Stimulated activated CD4-positive, alpha-beta T cell treated with anti-CD3 and anti-CD28 coated beads, Interleukin-2, amount 100 ng/mL, for 4 hours (primary cell): Measurements from ENCODE around the gene TMEM82.

Experiments
- DNase-seq: peaks from one replicate; pipeline ENCODE4 v3.0.0-alpha.2; 2020; ENCODE audit warnings: low read depth

The TMEM82 gene

DNA sequence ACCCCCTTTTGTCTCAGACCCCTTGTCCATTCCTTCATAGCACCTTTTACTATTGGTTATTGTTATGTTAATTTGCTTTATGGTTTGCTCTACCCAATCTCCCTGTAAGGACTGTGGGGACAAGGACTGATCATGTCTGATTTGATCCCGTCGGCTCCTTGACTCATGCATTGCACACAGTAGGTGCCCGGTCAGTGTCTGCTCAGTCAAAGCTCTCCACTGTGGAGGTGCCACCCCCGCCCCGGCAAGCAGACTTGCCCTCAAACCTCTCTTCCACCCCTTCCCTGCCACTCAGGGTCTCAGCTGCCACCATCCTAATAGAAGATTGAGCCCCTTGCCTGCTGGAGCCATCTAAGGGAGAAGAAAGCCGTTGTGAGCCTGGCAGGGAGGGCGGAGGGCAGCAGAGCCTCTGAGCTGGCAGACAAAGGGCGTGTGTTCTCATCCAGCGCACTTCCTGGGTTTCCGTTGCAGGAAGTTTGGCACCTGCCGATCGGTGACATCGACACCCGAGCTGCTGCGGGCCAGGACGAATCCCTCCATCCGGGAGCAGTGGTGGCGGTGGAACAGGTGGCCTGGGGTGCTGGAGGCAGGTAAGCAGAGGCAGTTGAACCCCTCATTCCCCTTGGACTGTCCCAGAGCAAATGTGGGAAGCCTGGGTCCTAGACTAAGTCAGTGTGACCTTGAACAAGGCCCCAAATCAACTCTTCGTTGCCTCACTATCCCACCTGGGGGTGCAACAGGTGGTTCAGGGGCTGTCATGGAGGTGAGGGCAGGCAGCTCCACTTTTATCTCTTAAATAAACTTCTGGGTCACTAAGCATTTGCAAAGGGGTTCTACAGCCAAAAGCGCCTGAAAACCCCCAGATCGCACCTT is 14.1 kb downstream of the TMEM82 start:
- DNase-seq, result no peak

GRCh38 chr1:15757016-15757543 is 14.8 kb downstream of the TMEM82 start:
- DNase-seq, result no peak

GRCh38 chr1:15757575-15758342 is 15.5 kb downstream of the TMEM82 start:
- no peak for DNase-seq

DNA sequence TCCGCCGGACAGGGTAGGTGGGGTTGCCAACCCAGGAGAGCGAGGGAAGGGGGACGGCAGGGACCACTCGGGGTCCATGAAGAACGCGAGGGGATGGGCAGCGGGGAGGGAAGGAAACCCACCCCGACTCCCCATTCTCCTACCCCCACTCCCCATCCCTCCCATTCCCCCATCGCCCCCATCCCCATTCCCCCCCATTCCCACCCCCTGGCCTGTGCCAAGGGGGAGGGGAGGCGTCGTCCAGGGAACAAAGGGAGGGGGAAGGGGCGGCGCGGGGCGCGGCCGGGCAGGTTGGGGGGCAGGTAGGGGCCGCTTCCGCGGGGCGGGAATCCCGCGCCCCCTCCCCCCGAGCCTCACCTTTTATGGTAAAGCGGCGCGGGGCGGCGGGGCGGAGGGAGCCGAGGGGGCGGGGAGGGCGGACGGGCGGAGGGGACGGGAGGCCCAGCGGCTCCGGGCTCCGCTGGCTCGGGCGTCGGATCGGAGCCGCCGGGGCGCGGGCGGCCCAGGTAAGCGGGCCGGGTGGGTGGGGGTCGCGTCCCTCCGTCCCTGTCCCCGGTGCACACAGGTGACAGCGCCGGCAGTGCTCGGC is 16.1 kb downstream of the TMEM82 start, which contains the start of gene FBLIM1:
Gene FBLIM1, plus strand, starts transcription at position 453 of the 589 bp plus-strand sequence. CDS start 6,189 bp downstream, outside the sequence.
- no peak for DNase-seq

DNA sequence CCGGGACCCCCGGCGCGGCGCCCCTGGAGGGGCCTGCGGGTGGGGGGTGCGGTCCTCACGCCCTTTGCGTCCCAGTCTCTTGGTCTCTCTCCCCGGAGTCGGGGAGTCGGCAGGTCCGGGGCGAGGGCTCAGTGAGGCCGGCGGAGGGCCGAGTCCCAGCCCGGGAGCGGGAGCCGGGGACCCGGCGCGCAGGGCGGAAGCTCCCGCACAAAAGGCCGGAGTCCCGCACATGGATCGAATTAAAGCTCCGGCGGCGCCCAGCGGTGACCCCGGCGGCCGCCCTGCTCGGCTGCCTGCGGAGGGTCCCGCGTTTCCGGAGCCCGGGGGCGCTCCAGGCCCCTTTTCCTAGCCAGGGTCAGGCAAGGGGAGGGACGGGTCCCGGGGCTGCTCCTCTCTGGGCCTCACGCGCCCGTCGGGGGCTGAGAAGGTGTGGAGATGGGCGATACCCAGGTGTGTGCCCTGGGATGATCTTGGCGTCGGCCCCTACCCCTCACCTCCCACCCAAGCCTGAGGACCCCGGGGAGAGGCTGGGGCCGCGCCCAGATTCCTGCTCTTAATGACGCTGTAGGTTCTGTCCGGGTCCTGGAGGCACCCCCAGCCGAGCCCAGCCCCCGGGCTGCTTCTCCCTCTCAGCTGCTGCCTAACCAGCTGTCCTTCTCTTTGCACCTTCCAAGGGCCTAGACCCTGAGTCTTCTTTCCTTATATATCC is 16.8 kb downstream of the TMEM82 start:
- no peak for DNase-seq

- DNase-seq, result no peak
Measured at GRCh38 chr1:15760520-15761211, 18.4 kb downstream of the TMEM82 start.

DNA sequence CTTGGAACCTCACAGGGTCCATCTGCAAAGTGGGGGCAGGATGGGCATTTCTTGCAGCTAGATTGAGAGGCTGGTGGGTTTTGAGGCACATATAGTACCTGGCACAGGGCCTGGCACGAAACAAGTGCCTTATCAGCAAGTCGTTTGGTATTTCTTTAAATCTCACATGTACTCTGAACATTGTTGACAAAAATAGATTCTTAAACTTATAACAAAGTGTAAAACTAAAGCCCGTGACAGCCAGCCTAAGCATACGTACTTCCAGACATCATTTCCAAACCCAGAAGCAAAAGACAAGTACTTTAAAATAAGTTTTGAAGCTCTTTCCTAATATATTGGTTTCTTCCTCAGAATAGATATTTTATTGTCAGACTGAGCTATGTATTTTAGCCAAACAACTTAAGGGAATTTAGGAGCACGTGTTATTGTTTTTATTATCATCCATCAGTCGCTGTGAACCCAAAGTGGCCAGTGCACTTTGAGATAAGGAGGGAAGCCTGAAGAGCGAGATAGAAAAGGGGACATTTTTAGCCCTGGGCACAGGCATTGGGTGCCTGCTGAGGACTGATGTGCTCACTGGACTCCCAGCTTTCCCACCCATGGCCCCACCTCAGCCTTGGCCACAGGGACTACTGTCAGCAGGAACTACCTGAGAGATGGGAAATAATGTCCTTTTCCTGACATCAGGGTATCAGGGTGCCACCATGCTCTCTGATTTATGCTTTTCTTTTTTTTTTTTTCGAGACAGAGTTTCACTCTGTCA is 19.2 kb downstream of the TMEM82 start:
- DNase-seq, result no peak

DNA sequence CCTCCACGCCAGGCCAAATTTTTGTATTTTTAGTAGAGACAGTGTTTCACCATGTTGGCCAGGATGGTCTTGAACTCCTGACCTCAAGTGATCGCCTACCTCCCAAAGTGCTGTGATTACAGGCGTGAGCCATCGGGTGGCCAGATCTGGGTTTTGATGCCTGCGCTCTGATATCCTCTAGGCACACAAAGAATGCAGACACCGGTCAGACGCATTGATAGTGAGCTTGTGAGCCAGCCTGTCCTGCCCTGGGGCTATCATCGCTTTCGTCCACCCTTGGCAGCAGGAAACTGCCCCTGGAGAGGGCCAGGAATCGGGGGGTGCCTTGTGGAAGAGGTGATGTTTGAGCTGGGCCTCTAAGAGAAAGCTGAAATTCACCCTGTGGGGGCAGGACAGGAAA is 20.2 kb downstream of the TMEM82 start:
- no peak for DNase-seq

DNA sequence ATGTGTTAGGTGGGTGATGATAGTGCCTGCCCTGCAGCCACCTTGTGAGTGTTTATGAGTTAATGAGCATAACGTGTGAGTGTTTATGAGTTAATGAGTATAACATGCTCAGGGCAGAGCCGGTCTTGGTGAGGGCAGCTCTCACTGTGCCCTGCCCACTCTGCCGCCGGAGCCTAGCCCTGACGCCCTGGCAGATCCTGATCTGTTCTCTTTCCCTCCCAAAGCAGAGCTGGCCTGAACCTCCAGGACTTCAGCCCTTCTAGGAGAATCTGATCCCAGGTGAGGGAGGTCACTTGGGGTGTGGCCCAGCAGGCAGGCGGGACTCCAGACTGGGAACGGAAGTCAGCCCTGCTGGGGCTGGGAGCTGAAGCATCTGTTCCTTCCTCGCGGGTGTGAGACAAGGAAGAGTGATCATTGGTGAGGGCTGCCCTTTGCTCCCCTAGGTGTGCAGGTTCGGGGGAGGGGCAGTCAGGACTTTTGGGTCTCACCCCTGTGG is 22.0 kb downstream of the TMEM82 start:
- no peak for DNase-seq

GRCh38 chr1:15764890-15765289 is 22.6 kb downstream of the TMEM82 start:
- no peak for DNase-seq

DNA sequence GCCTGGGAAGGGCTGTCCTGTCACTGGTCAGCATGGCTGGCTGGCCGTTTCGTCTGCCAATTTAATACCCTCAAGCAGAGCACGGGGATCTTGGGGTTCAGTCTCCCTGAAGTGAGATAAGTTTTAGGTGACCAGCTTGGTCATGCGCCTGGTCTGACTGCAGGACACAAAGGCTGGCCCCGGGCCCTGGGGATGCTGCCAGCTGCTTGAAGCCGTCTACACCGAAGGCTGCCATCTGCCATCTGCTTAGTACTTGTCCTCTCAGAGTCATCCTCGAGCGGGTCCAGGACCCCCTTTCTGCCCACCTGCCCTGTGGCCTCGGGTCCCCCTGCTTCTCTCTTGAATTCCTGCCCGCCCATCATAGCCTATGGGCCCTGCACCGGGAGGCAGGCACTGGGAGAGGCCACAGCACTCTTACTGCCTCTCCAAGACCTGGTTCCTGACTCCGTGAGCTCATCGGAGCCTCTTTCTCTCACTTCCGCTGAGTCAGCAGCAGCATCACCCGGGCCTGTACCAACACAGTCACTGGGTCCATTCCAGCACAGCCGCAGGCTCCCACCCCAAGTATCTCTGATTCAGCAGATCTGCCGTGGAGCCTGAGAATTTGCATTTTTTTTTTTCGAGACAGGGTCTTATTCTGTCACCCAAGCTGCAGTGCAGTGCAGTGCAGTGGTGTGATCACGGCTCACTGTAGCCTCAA is 23.3 kb downstream of the TMEM82 start:
- DNase-seq, result no peak

DNA sequence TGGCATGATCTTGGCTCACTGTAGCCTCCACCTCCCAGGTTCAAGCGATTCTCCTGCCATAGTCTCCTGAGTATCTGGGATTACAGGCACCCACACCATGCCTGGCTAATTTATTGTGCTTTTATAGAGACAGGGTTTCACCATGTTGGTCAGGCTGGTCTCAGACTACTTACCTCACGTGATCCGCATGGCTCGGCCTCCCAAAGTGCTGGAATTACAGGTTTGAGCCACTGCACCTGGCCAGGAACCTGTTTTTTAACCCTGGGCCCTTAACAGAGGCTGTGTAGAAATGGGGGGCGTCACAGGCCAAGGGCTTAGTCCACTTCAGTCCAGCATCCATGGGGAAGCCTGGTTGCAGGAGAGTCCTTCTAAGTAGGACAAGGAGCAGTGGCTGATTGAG is 25.6 kb downstream of the TMEM82 start:
- DNase-seq, result no peak

DNA sequence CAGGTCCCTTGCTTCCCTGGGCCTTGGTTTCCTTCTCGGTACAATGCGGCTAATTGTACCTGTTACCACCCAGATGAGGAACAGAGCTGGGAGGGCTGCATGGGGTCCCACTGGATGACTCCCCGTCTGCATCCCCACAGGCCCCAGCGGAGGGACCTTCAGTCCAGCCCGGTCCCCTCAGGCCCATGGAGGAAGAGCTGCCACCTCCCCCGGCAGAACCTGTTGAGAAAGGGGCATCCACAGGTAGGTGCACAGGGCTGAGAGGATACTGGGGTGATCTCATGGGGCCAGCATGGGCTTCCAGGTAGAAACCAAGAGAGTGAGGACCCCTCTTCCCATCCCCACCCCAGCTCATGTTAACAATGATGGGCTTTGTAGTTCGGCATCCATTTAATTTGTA is 26.1 kb downstream of the TMEM82 start:
- no peak for DNase-seq

- no peak for DNase-seq
Measured at GRCh38 chr1:15770313-15770962, 28.1 kb downstream of the TMEM82 start.

DNA sequence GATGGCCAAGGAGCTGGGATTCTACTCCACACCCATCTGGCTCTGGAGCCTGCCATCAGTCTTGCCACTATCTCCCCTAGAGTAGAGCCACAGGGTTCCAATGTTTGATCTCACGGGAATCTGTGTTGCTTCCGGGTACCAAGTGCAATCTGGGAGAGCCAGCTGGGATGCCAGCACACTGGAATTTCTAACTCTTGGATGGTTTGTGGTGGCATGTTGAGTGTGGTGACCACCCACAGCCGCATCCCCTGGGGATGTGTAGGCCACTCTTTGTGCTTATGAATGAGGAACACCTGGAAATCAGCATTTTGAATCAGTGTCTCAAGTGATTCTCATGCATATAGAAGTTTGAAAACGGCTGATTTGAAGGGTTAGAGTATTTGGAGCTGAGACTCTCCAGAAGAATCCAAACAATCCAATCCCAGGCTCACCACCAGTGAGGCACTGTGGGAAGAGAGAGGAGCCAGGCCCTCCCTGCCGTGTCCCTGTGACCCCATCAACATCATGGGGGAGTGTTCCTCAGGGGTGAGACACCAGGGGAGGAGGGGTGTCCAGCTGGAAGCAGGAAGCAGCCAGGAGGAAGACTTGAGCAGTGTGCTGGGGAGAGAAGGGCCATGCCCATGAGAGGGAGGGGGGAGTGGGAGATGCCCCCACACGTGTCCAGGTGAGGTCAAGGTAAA is 29.7 kb downstream of the TMEM82 start:
- no peak for DNase-seq

DNA sequence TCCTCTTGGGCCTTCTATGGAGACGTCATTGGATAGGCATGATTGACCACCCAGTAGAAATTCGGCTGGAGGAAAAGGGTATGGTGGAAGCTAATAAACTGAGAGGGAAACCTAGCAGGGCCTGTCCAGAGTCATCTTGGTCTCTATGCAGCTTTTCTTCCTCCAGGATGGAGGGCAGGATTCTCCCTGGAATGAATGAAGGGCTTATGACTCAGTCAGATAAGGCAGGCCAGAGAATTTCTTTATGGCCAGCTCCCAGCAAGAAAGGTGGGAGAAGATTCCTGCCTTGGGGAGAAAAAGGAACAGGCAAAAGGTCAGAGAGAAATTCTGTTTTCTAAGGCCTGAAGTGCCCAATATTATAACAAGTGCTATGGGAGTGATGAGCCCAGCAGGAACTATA is 33.4 kb downstream of the TMEM82 start:
- DNase-seq, result no peak

- DNase-seq, result no peak
Measured at GRCh38 chr1:15777909-15778707, 35.8 kb downstream of the TMEM82 start.

- no peak for DNase-seq
Measured at GRCh38 chr1:15785683-15786082, 43.4 kb downstream of the TMEM82 start.
